Measurements from ENCODE around the gene GOLGB1. TPM values are rescaled to one million over a fixed set of nuclear protein-coding genes. Genes with fewer than 3 reads are reported as not detected.

GOLGB1 gene
- total and polyA plus RNA-seq, 10 of the 15 experiments (the other 5 are each of a cell fraction or from before 2014, with no cell fraction given): 7.4 to 34.5 (median 21.8) TPM

- intact Hi-C loops (cut with micrococcal nuclease; ENCODE audit: unreplicated experiment): loop anchor here (10.0 kb wide), 2 partner anchors 331 to 431 kb away; no protein-coding TSS in a partner anchor
These were observed 86.2 kb downstream of the GOLGB1 start for GRCh38 chr3:121663171-121663847.

GRCh38 chr3:121662742-121663141 is 86.8 kb downstream of the GOLGB1 start:
- ChIA-PET SMC1A (ENCODE audit: uncharacterized antibody, unreplicated experiment) (interaction anchor here (1.3 to 4.1 kb wide), 3 partner anchors 15 to 438 kb away, joined by 3 to 18 read pairs (median 4); partner anchors contain the start of gene POLQ), POLR2A (interaction anchor here (0.6 to 0.9 kb wide), 2 partner anchors 18 to 47 kb away, joined by 4 read pairs; no protein-coding TSS in a partner anchor), CTCF (no interaction called here), RAD21 (ENCODE audit: unreplicated experiment) (interaction anchor here (0.6 kb wide), 1 partner anchor 94 kb away, joined by 3 read pairs; no protein-coding TSS in a partner anchor)
- H3K27me3 ChIP-seq (replicated peaks in 1 of 2; ENCODE audit: control insufficient read depth in 2 of 2, insufficient read depth in 2 of 2, low read length in 1 of 2): no peaks in the 10 kb centered on the region
- H3K9ac ChIP-seq (ENCODE audit: control insufficient read depth, insufficient read depth, low read length): no peak overlapping the region
- DNase-seq (ENCODE audit: low read depth, low spot score): no peak
- H4K20me1 ChIP-seq (ENCODE audit: control insufficient read depth, insufficient read depth): no peaks in the 10 kb centered on the region
- H3K36me3 ChIP-seq (ENCODE audit: control insufficient read depth in 2 of 2, insufficient read depth in 2 of 2, low read length in 1 of 2): peaks cover 2 to 32% of the 10 kb centered on the region in 2 experiments
- peaks cover 26% of the 10 kb centered on the region for H3K4me1 ChIP-seq (ENCODE audit: control insufficient read depth, insufficient read depth, low read length)
- peaks cover 1% of the 10 kb centered on the region; the same call in 2 of the 3 replicates for H3K9me3 ChIP-seq (replicated peaks; ENCODE audit: control insufficient read depth, insufficient read depth, low read length)
- no peak overlapping the region for H2AFZ ChIP-seq (ENCODE audit: control insufficient read depth, low read depth, low read length)
- ATAC-seq: no peak
- intact Hi-C loops (cut with micrococcal nuclease; ENCODE audit: unreplicated experiment) (loop anchor here (10.0 kb wide), 2 partner anchors 332 to 432 kb away; no protein-coding TSS in a partner anchor), in situ Hi-C loops (cut with MboI) (no loop called here)
- FAIRE-seq: no peak
- BruUV-seq (replicated peaks): no TSS peak
- H3K4me3 ChIP-seq: no peak overlapping the region
- H3K79me2 ChIP-seq (ENCODE audit: control insufficient read depth, insufficient read depth, low read length): peaks cover 29% of the 10 kb centered on the region
- H3K4me2 ChIP-seq (ENCODE audit: control insufficient read depth, insufficient read depth): no peak overlapping the region
- no peak overlapping the region for H3K27ac ChIP-seq (ENCODE audit: control insufficient read depth, insufficient read depth)
- no peak for TF ChIP-seq SRF (IDR thresholded peaks at IDR 0.05; ENCODE audit: low read depth in 2 of 2, low read length in 2 of 2)
- TF ChIP-seq CEBPZ (IDR thresholded peaks at IDR 0.05; ENCODE audit: low read depth, low read length): no peak
- TF ChIP-seq CBFB (IDR thresholded peaks at IDR 0.05; ENCODE audit: low read depth): no peak
- no peak for TF ChIP-seq IRF3 (IDR thresholded peaks at IDR 0.05)
- TF ChIP-seq ZBED1 (IDR thresholded peaks at IDR 0.05; ENCODE audit: borderline replicate concordance): no peak
- no peak for TF ChIP-seq POU2F2 (IDR thresholded peaks at IDR 0.05; ENCODE audit: borderline replicate concordance, low read depth, low read length)
- TF ChIP-seq RAD21 (IDR thresholded peaks at IDR 0.05; ENCODE audit: insufficient read depth, low read depth, low read length): no peak
- TF ChIP-seq MEF2B (IDR thresholded peaks at IDR 0.05; ENCODE audit: partially characterized antibody, poor library complexity, severe bottlenecking): no peak
- no peak for TF ChIP-seq NR2F1 (conservative IDR thresholded peaks at IDR 0.05)

More at GRCh38 chr3:121663171-121663847, 86.2 kb downstream of the GOLGB1 start:
- H3K4me2 ChIP-seq (ENCODE audit: control insufficient read depth, insufficient read depth): no peak overlapping the region
- H3K9ac ChIP-seq (ENCODE audit: control insufficient read depth, insufficient read depth, low read length): no peak overlapping the region
- no peak for FAIRE-seq
- SMC1A ChIA-PET (ENCODE audit: uncharacterized antibody, unreplicated experiment): interaction anchor here (1.8 to 4.1 kb wide), 2 partner anchors 15 to 117 kb away, joined by 4 to 18 read pairs; partner anchors contain the start of gene POLQ
- RAD21 ChIA-PET (ENCODE audit: unreplicated experiment): no interaction called here
- no peaks in the 10 kb centered on the region for H4K20me1 ChIP-seq (ENCODE audit: control insufficient read depth, insufficient read depth)
- H3K4me3 ChIP-seq: no peak overlapping the region
- DNase-seq (ENCODE audit: low read depth, low spot score): no peak
- H3K27me3 ChIP-seq (replicated peaks in 1 of 2; ENCODE audit: control insufficient read depth in 2 of 2, insufficient read depth in 2 of 2, low read length in 1 of 2): no peaks in the 10 kb centered on the region
- 89% methylated on average over 2 of the region's 2 CpGs for WGBS (ENCODE audit: insufficient coverage, insufficient replicate concordance, low lambda C conversion rate, missing lambda C conversion rate)
- H2AFZ ChIP-seq (ENCODE audit: control insufficient read depth, low read depth, low read length): no peak overlapping the region
- H3K36me3 ChIP-seq (ENCODE audit: control insufficient read depth in 2 of 2, insufficient read depth in 2 of 2, low read length in 1 of 2): peaks cover 2 to 32% of the 10 kb centered on the region in 2 experiments
- peaks cover 1% of the 10 kb centered on the region; the same call in 2 of the 3 replicates for H3K9me3 ChIP-seq (replicated peaks; ENCODE audit: control insufficient read depth, insufficient read depth, low read length)
- POLR2A ChIA-PET: interaction anchor here (0.6 kb wide), 1 partner anchor 48 kb away, joined by 4 read pairs; no protein-coding TSS in a partner anchor
- peaks cover 26% of the 10 kb centered on the region for H3K4me1 ChIP-seq (ENCODE audit: control insufficient read depth, insufficient read depth, low read length)
- ATAC-seq: no peak
- peaks cover 23% of the 10 kb centered on the region for H3K79me2 ChIP-seq (ENCODE audit: control insufficient read depth, insufficient read depth, low read length)
- BruUV-seq (replicated peaks): no TSS peak
- in situ Hi-C loops (cut with MboI): no loop called here
- TF ChIP-seq TAF1 (IDR thresholded peaks at IDR 0.05; ENCODE audit: borderline replicate concordance, low read depth, low read length) (no peak), CBX5 (IDR thresholded peaks at IDR 0.05; ENCODE audit: low read depth) (no peak)
- CTCF ChIA-PET: no interaction called here
- no peak overlapping the region for H3K27ac ChIP-seq (ENCODE audit: control insufficient read depth, insufficient read depth)

All from GM12878 (cell line).